Dermis blood vessel endothelial cell (primary cell): ENCODE measurements around the gene CTNNA2. TPM values are rescaled to one million over a fixed set of nuclear protein-coding genes. Genes with fewer than 3 reads are reported as not detected.

Experiments used
- DNase-seq: peaks from one replicate; pipeline ENCODE4 v3.0.0; 2010
- total RNA-seq: library from RNA; depleted of rRNA; stranded (reverse); fragments of >200 nt; gene quantifications from 2 replicates; pipeline ENCODE4 v1.2.3, GENCODE V29; 2014

The CTNNA2 gene
- total RNA-seq, 1 donor from 2014 or later = not detected

DNA sequence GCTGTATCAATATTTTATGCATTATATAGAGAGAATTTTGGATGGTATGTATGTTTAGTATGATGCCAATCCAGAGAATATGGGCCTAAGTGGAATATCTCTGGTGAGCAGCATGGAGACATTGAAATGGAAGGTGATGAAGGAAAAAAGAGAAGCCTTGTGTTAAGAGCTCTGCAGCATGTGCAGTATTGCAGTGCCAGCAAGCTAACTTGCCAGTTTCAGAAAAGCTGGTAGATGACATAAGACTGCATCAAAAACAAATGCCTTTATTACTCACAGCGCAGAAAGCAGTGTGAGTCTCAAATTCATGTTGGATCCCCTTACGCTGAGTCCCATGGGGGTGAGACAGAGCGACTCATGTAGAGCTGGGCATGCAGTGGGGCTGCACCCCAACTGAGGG, 280.2 kb downstream of the CTNNA2 start:
- no peak for DNase-seq

DNA sequence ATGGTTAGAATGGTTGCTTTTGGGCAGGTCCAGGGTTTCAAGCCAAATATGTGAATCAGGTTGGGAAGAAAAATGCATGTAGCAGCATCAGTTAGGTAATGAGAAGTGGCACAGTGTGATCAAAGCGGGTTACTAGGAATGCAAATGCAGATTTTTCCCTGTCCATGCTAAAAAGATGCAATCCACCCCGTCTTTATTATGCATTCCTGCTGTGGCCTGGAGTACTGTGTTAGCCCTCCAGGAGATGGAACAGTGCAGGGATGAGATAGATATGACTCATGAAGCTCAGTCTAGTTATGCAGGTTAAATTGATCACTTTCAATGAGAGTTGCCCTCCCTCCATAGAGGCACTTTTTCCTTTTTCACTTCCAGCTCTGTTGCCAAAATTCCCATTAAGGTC, 283.8 kb downstream of the CTNNA2 start:
- no peak for DNase-seq

DNA sequence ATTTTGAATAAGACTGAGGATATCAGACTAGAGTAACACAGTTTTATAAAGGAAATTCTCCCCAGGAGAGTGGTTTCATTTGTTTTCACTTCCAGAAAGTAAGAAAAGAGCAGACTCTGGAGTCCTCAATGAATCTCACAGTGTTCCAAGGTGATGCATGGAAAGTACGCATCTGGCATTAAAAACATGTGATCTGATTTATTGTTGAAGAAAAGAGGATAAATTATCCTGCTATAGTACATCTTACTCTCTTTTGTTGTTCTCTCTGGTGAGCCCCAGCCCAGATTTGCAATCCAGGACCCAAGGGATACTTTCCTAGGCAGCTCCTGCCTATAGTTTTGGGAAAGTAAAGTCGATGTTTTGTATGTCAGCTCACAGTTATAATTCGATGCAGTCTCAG, 285.9 kb downstream of the CTNNA2 start:
- DNase-seq = no peak

- DNase-seq = no peak
Observed at GRCh38 chr2:79799729-79800128, 286.9 kb downstream of the CTNNA2 start.

DNA sequence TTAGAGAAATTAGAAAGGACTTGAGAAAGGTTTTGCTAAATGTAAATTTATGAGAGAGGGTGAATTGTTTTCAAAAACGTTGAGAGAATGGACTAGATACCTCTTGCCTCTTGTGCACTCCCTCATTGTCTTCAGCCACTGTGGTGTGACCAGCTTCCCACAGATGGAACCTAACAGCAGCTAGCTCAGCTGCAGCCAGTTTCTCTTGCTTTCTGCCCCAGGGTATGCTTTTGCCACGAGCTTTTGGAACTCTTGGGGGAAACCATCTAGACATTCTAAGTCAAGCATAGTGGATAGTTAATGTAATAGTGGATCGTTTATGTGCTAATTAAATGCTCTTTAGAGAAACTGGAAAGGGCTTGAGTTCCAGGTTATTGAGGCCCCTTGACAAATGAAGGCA, 288.2 kb downstream of the CTNNA2 start:
- DNase-seq = no peak

DNA sequence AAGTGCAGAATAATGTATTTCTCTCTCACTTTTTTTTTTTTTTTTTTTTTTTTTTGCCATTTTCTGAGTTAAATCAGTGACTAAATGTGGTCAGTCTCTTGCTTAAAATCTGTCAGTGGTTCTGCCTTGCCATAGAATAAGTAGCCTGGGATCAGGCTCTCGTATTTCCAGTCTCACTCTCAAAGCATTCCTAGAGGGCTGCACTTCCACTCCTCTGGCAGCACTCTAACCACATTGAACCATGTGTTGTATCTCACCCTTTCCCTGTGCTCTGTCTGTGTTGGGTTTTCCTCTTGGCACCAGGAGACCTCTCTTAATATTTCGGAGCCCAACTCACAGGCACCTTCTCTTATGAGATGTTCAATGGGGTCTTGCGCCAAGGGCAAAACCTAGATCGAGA, 304.4 kb downstream of the CTNNA2 start:
- DNase-seq = no peak

GRCh38 chr2:79820281-79820680, 307.4 kb downstream of the CTNNA2 start:
- DNase-seq = no peak

DNA sequence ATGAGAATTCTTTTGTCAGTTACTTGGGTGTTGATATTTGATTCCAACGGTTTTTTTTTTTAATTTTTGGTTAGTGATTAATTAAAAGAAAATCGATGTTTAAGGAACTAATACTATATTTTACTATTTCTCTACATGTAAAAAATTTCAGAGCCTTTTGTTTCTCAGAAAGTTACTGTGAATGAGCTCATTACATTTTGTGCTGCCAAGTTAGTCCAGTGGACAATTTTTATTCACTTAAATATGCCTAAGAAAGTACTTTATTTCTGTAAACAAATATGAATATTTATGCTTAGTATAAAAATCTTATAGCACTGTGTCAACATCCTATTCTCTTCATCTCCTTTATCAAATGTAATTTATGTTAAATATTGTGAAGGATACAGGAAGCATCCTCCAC, 309.3 kb downstream of the CTNNA2 start:
- DNase-seq = no peak

GRCh38 chr2:79824086-79824786, 311.4 kb downstream of the CTNNA2 start:
- no peak for DNase-seq

DNA sequence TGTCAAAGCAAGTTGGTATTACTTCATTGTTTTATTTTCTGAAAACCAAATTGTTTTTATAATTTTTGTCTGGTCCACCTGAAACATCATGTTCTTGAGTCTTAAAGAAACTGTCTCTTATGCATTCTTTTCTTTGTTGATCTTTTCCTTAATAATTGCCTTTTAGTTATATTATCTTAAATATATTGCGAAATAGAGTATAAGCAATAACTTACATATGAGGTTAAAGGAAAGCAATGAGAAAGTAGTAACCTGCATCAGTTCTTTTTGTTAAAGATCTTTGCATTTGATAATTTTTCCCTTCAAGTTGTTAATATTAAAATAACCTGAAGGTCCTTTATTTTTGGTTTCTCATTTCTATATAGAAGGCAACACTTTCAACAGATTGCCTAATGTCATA, 315.0 kb downstream of the CTNNA2 start:
- DNase-seq = no peak

DNA sequence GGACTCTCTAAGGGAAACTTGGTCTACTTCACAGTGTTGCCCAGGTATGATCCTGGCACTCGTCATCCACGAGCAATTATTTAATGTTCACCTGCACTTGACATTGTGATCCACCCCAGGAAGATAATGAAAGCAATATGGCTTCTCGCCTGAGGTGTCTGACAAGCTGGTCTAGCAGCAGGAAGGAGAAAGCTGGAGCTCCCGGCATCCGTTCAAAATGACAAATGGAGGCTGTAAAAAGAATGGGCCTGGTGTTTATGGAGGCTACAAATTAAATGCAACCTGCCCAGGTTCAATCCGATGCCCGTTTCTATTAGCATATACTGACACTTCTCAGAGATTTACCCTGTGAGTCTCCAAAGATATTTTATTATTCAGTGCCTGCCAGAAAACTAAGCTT, 317.6 kb downstream of the CTNNA2 start:
- no peak for DNase-seq

DNA sequence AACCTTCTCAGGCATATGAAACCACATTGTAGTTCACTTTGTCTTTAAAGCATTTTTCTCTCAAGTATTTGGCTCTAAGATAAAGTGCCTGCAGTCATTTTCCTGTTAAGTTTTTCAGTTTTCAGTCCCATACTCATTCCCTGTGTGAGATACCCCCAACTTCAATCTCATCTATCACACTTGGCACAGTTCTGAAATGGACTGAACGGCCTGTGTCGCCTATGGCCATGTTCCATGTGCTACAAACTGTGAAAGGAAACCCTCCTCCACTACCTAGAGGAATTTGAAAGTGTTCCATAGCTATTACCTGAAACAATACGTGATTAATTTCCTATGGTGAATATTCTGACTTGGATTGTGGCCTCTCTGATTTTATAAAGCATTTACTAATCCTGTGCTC, 319.1 kb downstream of the CTNNA2 start:
- no peak for DNase-seq

DNA sequence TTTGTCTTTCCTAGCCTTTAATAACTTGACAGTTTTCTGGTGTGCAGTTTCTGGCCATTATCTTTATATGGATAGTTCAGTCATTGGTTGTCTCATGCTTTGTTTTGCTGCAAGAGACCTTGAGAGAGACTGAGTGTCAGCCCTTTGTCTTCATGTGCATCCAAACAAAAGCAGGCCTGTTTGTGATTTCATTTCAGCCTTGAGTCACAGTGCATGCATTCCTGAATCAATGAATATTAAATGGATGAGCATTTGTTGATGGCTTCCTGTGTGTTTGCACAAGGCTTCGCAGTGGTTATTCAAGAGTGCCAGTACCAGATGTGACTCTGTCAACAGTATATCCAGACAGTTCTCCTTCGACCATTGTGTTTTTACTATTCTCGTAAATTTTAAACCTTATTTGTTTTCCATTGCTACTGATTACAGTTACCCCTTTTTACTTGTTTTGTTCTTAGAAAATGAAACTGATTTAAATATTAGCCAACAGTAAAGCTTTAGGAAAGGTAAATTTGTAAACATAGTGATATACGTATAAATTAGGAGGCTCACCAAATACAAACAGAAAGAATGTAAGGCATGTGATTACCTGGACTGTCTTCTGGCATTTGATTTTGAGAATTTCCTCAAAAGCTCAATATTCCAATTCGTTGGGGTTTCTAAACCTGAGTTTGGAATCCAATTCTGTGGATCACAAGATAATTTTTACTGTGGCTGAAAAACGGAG, 319.8 kb downstream of the CTNNA2 start:
- DNase-seq = no peak

- DNase-seq = no peak
Observed at GRCh38 chr2:79833235-79833878, 320.5 kb downstream of the CTNNA2 start.

- DNase-seq = no peak
Observed at GRCh38 chr2:79835911-79836310, 323.1 kb downstream of the CTNNA2 start.

DNA sequence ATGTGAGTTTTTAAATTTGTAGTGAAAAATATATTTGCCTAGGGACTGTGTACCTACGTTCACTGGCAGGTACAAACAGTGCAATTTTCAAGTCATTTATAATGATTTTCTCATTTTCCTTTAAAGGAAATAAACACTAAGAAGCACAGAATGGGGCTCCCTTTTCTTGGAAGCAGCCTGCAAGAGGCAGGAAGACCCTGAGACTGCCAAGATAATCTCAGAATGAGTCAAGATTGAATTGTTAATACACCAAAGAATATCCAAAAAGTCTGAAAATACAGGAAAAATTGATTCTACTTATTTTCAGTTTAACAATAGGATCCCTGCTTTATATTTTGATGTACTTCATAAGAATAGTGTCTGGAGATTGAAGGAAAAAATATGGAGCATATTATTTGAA, 331.2 kb downstream of the CTNNA2 start:
- DNase-seq = no peak

- no peak for DNase-seq
Observed at GRCh38 chr2:79846878-79847277, 334.0 kb downstream of the CTNNA2 start.

GRCh38 chr2:79849241-79849640, 336.4 kb downstream of the CTNNA2 start:
- DNase-seq = no peak

DNA sequence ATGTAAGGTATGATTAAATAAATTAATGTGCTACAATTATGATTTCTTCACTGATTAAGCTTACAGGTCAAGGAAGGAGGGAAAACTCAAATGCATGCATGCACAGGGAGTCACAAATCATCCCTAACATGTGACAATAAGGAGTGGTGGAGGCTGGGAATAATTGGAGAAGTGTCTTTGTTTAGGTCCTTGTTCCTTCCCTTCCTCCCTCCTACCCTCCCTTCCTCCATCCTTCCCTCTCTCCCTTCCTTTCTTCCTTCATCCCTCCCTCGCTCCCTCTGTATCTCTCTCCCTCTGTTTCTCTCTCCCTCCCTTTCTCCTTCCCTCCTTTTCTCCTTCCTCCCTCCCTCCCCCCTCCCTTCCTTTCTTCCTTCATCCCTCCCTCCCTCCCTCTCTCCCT, 337.1 kb downstream of the CTNNA2 start:
- no peak for DNase-seq

- DNase-seq = no peak
Observed at GRCh38 chr2:79850912-79851311, 338.1 kb downstream of the CTNNA2 start.

DNA sequence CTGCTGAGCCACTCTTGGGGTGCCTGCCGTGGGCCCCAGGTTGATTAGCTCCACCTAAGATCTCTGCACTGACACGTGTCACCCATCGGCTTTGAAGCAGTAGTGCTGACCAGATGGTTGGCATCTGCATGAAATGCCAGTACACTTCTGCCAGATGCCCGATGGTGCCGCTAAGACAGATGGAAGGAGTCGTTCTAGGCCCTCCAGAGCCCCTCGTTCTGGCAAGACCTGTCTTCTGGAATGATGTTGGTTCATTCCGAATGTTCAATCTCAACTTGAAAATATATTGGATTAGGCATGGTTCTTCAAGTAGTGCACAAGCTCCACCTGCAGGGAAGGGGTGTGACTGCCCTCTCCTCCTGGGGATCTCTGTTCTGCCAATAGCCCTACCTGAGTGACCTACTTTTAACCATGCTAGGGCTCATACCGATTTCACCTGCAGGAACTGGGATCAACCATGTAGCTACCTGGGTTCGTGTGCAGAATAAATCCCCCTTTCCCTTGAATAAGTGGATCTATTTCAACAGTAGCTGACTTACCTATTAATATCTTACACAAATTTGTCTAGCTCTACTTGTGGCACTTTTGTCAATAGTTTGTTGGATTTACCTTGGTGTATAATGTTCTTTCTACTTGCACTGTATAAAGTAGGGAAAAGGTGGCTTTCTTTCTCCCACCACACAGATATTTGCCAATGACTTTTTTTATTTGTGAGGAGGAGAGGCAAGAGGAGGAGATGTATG, 342.6 kb downstream of the CTNNA2 start:
- no peak for DNase-seq

GRCh38 chr2:79857888-79858287, 345.0 kb downstream of the CTNNA2 start:
- DNase-seq = no peak
